Trophoblast cell (in vitro differentiated cells and primary cell): ENCODE measurements around the gene SPOCK1.

Experiments
- DNase-seq, 2 donors: peaks; one replicate each; pipeline ENCODE4 v3.0.0-alpha.2; 2016
- H2AFZ ChIP-seq: 2 replicates; pipeline ENCODE4 v1.6.1; 2013; ENCODE audit warnings: low read length, moderate library complexity, mild to moderate bottlenecking; ENCODE audit not compliant: insufficient read depth, poor library complexity
- H2AK5ac ChIP-seq: 2 replicates; pipeline ENCODE4 v1.6.1; 2013; ENCODE audit warnings: mild to moderate bottlenecking, low read length
- H2BK120ac ChIP-seq: 2 replicates; pipeline ENCODE4 v1.6.1; 2013; ENCODE audit warnings: low read length, mild to moderate bottlenecking, moderate library complexity; ENCODE audit not compliant: insufficient read depth, poor library complexity
- H2BK12ac ChIP-seq: 2 replicates; pipeline ENCODE4 v1.6.1; 2013; ENCODE audit warnings: mild to moderate bottlenecking, low read length, moderate library complexity
- H2BK5ac ChIP-seq: 2 replicates; pipeline ENCODE4 v1.6.1; 2013; ENCODE audit warnings: low read length, low read depth, moderate library complexity, mild to moderate bottlenecking; ENCODE audit not compliant: poor library complexity
- H3K14ac ChIP-seq: 2 replicates; pipeline ENCODE4 v1.6.1; 2013; ENCODE audit warnings: mild to moderate bottlenecking, low read length
- H3K18ac ChIP-seq: 2 replicates; pipeline ENCODE4 v1.6.1; 2013; ENCODE audit warnings: mild to moderate bottlenecking, low read length
- H3K23ac ChIP-seq: 2 replicates; pipeline ENCODE4 v1.6.1; 2013; ENCODE audit warnings: low read length
- H3K27ac ChIP-seq: 2 replicates; pipeline ENCODE4 v1.5.1; 2013; ENCODE audit warnings: low read depth, mild to moderate bottlenecking, inconsistent platforms, low read length, moderate library complexity
- H3K27me3 ChIP-seq: 2 replicates; pipeline ENCODE4 v1.6.1; 2013; ENCODE audit warnings: inconsistent platforms, mild to moderate bottlenecking, low read length, moderate library complexity; ENCODE audit not compliant: insufficient read depth
- H3K36me3 ChIP-seq, 2 experiments: 1 replicate in 1 of 2; 2 replicates in 1 of 2; pipeline ENCODE4 v1.6.1; 2013; ENCODE audit warnings: low read length in 2 of 2, mild to moderate bottlenecking in 2 of 2, moderate library complexity in 1 of 2; ENCODE audit not compliant: insufficient read depth in 2 of 2, control insufficient read depth in 1 of 2
- H3K4ac ChIP-seq: 2 replicates; pipeline ENCODE4 v1.6.1; 2013; ENCODE audit warnings: low read depth, mild to moderate bottlenecking, low read length, moderate library complexity
- H3K4me1 ChIP-seq, 2 experiments: 1 replicate in 1 of 2; 2 replicates in 1 of 2; pipeline ENCODE4 v1.6.1; 2013; ENCODE audit warnings: low read length in 2 of 2, mild to moderate bottlenecking in 2 of 2, moderate library complexity in 1 of 2; ENCODE audit not compliant: insufficient read depth in 2 of 2, control insufficient read depth in 1 of 2
- H3K4me2 ChIP-seq: 2 replicates; pipeline ENCODE4 v1.6.1; 2013; ENCODE audit warnings: inconsistent platforms, mild to moderate bottlenecking, low read length, moderate library complexity
- H3K4me3 ChIP-seq: 2 replicates; pipeline ENCODE4 v1.5.1; 2013; ENCODE audit warnings: mild to moderate bottlenecking, low read depth, low read length, inconsistent platforms
- H3K79me1 ChIP-seq: one replicate; pipeline ENCODE4 v1.6.1; 2013; ENCODE audit warnings: low read length
- H3K79me2 ChIP-seq: 2 replicates; pipeline ENCODE4 v1.6.1; 2013; ENCODE audit warnings: low read length, mild to moderate bottlenecking; ENCODE audit not compliant: control insufficient read depth, insufficient read depth, poor library complexity
- H3K9ac ChIP-seq: 2 replicates; pipeline ENCODE4 v1.6.1; 2013; ENCODE audit warnings: mild to moderate bottlenecking, low read length
- H3K9me3 ChIP-seq: 2 replicates; pipeline ENCODE4 v1.6.1; 2013; ENCODE audit warnings: low read depth, mild to moderate bottlenecking, control low read depth, inconsistent platforms, low read length; ENCODE audit not compliant: insufficient read depth
- H4K12ac ChIP-seq: 2 replicates; pipeline ENCODE4 v1.6.1; 2013; ENCODE audit warnings: low read depth, mild to moderate bottlenecking, low read length, moderate library complexity
- H4K8ac ChIP-seq: 2 replicates; pipeline ENCODE4 v1.6.1; 2013; ENCODE audit warnings: low read depth, mild to moderate bottlenecking, low read length, moderate library complexity
- H4K91ac ChIP-seq: one replicate; pipeline ENCODE4 v1.6.1; 2013; ENCODE audit warnings: low read depth, mild to moderate bottlenecking, low read length, moderate library complexity
- WGBS: extraction: QIAGEN DNeasy Blood & Tissue Kit; methylation state at CpG from one replicate; pipeline ENCODE4 v1.1.7; 2013; ENCODE audit warnings: missing lambda C conversion rate; ENCODE audit not compliant: insufficient read length, insufficient coverage; ENCODE audit errors: extremely low coverage; 5-methylcytosine and 5-hydroxymethylcytosine counted together

SPOCK1 gene

DNA sequence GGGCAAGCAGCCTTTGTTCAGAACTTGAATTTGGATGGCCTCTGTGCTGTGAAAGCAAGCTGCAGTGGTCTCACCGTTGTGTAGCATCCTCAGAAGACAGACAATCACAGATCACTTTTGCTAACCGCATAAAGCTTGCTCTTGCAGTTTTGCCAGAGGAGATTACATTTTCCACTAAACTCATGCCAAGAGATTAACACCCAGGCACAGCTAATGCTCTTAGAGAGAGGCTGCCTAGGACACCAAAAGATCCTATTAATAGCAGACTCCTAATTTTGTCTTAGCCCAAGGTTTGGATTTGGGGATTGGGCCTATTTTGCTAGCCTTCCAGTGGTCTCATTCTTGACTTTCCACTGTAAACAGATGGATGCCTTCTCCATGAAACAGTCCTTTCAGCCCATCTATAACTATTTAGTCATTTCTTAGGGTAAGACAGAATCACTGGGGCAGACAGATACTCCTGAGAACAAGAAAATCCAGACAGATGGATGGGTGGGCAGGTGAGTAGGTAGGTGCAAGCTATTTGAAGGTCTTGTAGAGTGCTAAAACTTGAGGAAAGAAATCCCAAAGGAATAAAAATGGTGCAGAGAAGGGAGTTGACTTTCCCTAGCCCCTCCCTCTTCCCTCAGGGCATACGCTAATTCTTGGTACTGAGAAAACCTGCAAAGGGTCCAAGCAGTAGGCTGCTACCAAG is 506.2 kb downstream of the SPOCK1 start:
- no peaks in the 10 kb centered on the region for H3K4me1 ChIP-seq
- no peak overlapping the region for H3K14ac ChIP-seq
- no peak overlapping the region for H4K8ac ChIP-seq
- H2AFZ ChIP-seq: no peak overlapping the region
- H2AK5ac ChIP-seq: no peak overlapping the region
- no peak overlapping the region for H3K4me2 ChIP-seq
- no peak overlapping the region for H3K18ac ChIP-seq
- no peak overlapping the region for H4K91ac ChIP-seq
- DNase-seq: no peak
- H2BK12ac ChIP-seq: no peak overlapping the region
- no peak overlapping the region for H3K23ac ChIP-seq
- H4K12ac ChIP-seq: no peak overlapping the region
- no peak overlapping the region for H2BK5ac ChIP-seq
- H3K9me3 ChIP-seq: no peaks in the 10 kb centered on the region
- no peak overlapping the region for H3K4ac ChIP-seq
- no peaks in the 10 kb centered on the region for H3K36me3 ChIP-seq
- H3K27ac ChIP-seq: no peak overlapping the region
- no peak overlapping the region for H2BK120ac ChIP-seq
- no peaks in the 10 kb centered on the region for H3K27me3 ChIP-seq
- no peaks in the 10 kb centered on the region for H3K79me1 ChIP-seq
- H3K4me3 ChIP-seq: no peak overlapping the region
- no peak overlapping the region for H3K9ac ChIP-seq
- no CpG with 5 or more reads among the region's 3 CpGs for WGBS
- no peaks in the 10 kb centered on the region for H3K79me2 ChIP-seq

DNA sequence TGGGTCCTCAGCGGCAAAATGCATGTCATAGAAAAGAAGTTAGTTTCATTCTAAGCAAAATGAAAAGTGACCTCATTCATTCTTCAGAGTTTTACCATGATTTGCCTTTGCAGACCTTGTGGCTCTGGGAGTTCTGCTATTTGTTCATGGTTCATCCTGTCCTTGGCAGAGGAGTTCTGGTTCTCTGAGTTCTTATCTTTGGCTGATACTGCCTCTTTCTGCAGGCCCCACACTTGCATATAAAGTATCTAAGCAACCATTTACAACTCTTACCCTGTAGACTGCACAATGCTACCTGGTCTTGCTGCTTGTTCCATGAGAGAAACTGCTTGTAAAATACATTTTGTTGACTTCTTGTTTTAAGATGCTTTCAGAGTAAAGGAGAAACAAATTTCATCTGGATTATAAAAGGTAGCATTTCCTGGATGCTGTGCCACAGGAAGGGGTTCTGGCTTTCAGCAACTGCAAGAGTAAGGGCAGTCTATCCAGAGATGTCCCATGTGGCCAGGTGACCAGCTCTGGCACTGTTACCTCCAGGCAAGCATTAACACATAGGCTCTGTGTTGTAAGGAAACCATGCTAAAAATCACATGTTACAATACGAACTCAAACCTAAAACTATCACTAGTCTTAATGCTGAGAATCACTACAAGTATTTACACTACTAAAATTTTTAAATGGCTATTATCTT is 513.2 kb downstream of the SPOCK1 start:
- Histone ChIP-seq H3K27ac (no peak overlapping the region), H3K14ac (no peak overlapping the region), H2BK5ac (no peak overlapping the region), H3K4me1 (no peaks in the 10 kb centered on the region), H3K4ac (no peak overlapping the region), H3K18ac (no peak overlapping the region), H4K8ac (no peak overlapping the region), H3K23ac (no peak overlapping the region), H2BK12ac (no peak overlapping the region), H2AFZ (no peak overlapping the region), H3K4me3 (no peak overlapping the region), H3K4me2 (no peak overlapping the region), H3K79me2 (no peaks in the 10 kb centered on the region), H2BK120ac (no peak overlapping the region), H2AK5ac (no peak overlapping the region), H3K9ac (no peak overlapping the region), H3K9me3 (no peaks in the 10 kb centered on the region), H4K12ac (no peak overlapping the region), H3K36me3 (no peaks in the 10 kb centered on the region), H3K79me1 (no peaks in the 10 kb centered on the region), H4K91ac (no peak overlapping the region), H3K27me3 (no peaks in the 10 kb centered on the region)
- DNase-seq: no peak
- no CpG with 5 or more reads among the region's 2 CpGs for WGBS

GRCh38 chr5:136984772-136985446 is 514.2 kb downstream of the SPOCK1 start:
- H3K4me3 ChIP-seq: no peak overlapping the region
- H2BK5ac ChIP-seq: no peak overlapping the region
- H3K27ac ChIP-seq: no peak overlapping the region
- H2BK12ac ChIP-seq: no peak overlapping the region
- H2AFZ ChIP-seq: no peak overlapping the region
- H3K14ac ChIP-seq: no peak overlapping the region
- no peak for DNase-seq
- no peaks in the 10 kb centered on the region for H3K79me1 ChIP-seq
- no peaks in the 10 kb centered on the region for H3K79me2 ChIP-seq
- H3K4me1 ChIP-seq: no peaks in the 10 kb centered on the region
- H3K9ac ChIP-seq: no peak overlapping the region
- no peaks in the 10 kb centered on the region for H3K27me3 ChIP-seq
- no peak overlapping the region for H4K8ac ChIP-seq
- H2BK120ac ChIP-seq: no peak overlapping the region
- H3K36me3 ChIP-seq: no peaks in the 10 kb centered on the region
- no peak overlapping the region for H3K23ac ChIP-seq
- no peak overlapping the region for H3K4me2 ChIP-seq
- no peak overlapping the region for H3K18ac ChIP-seq
- H4K12ac ChIP-seq: no peak overlapping the region
- no peaks in the 10 kb centered on the region for H3K9me3 ChIP-seq
- no peak overlapping the region for H3K4ac ChIP-seq
- H4K91ac ChIP-seq: no peak overlapping the region
- H2AK5ac ChIP-seq: no peak overlapping the region
- no CpG with 5 or more reads among the region's 4 CpGs for WGBS

GRCh38 chr5:136981936-136982335 is 517.2 kb downstream of the SPOCK1 start:
- no peak overlapping the region for H4K12ac ChIP-seq
- no peak overlapping the region for H2BK120ac ChIP-seq
- no peak overlapping the region for H4K91ac ChIP-seq
- no peaks in the 10 kb centered on the region for H3K79me1 ChIP-seq
- H4K8ac ChIP-seq: no peak overlapping the region
- H2BK12ac ChIP-seq: no peak overlapping the region
- no peak overlapping the region for H2AFZ ChIP-seq
- H3K4me3 ChIP-seq: no peak overlapping the region
- no peak for DNase-seq
- no peak overlapping the region for H3K18ac ChIP-seq
- WGBS: no CpG with 5 or more reads among the region's 2 CpGs
- H3K4me1 ChIP-seq: no peaks in the 10 kb centered on the region
- H3K79me2 ChIP-seq: no peaks in the 10 kb centered on the region
- no peaks in the 10 kb centered on the region for H3K36me3 ChIP-seq
- H3K14ac ChIP-seq: no peak overlapping the region
- no peak overlapping the region for H2AK5ac ChIP-seq
- no peak overlapping the region for H3K9ac ChIP-seq
- H2BK5ac ChIP-seq: no peak overlapping the region
- no peaks in the 10 kb centered on the region for H3K27me3 ChIP-seq
- H3K4ac ChIP-seq: no peak overlapping the region
- H3K4me2 ChIP-seq: no peak overlapping the region
- no peak overlapping the region for H3K27ac ChIP-seq
- no peaks in the 10 kb centered on the region for H3K9me3 ChIP-seq
- no peak overlapping the region for H3K23ac ChIP-seq
